A549 (cell line): Measurements from ENCODE around the gene HIVEP3.

Experiments
- FOXS1 ChIP-seq: fragments of 250-450 bp; sonication (Bioruptor Pico); IDR thresholded peaks from 2 replicates; pipeline ENCODE4 v1.5.0; 2020; ENCODE audit warnings: mild to moderate bottlenecking, moderate library complexity
- HDAC2 ChIP-seq: fragments of 200-600 bp; sonication (generic); IDR thresholded peaks from 2 replicates; pipeline ENCODE4 v1.6.1; 2016
- HEYL ChIP-seq: fragments of 250-450 bp; sonication (Bioruptor Pico); IDR thresholded peaks from 2 replicates; pipeline ENCODE4 v1.8.0; 2021; ENCODE audit warnings: mild to moderate bottlenecking, moderate library complexity
- KDM5A ChIP-seq: fragments of 200-600 bp; sonication (generic); IDR thresholded peaks from 2 replicates; pipeline ENCODE4 v1.6.1; 2016; ENCODE audit warnings: antibody characterized with exemption, mild to moderate bottlenecking
- MAZ ChIP-seq: fragments of 150-350 bp; IDR thresholded peaks from 2 replicates; pipeline ENCODE4 v1.6.1; 2014; ENCODE audit warnings: antibody characterized with exemption, low read depth, low read length, borderline replicate concordance
- POLR2A ChIP-seq: IDR thresholded peaks from 2 replicates; pipeline ENCODE4 v1.6.1; 2012; ENCODE audit warnings: mild to moderate bottlenecking, low read length
- RAD21 ChIP-seq, 2 experiments: fragments of >200 bp in 1 of 2; sonication (Bioruptor Twin) in 1 of 2; formaldehyde crosslinking in 1 of 2; IDR thresholded peaks in 1 of 2; conservative IDR thresholded peaks in 1 of 2; 2 replicates in 1 of 2; 3 replicates in 1 of 2; pipeline ENCODE4 v1.6.1; 2012 to 2018; ENCODE audit warnings: inconsistent platforms in 1 of 2
- REST ChIP-seq: fragments of 200-600 bp; sonication (generic); IDR thresholded peaks from 2 replicates; pipeline ENCODE4 v1.6.1; 2016; ENCODE audit warnings: antibody characterized with exemption, mild to moderate bottlenecking, moderate library complexity
- USF2 ChIP-seq: fragments of 450-650 bp; IDR thresholded peaks from 2 replicates; pipeline ENCODE4 v1.6.1; 2014; ENCODE audit warnings: antibody characterized with exemption
- ZC3H11A ChIP-seq: fragments of 450-650 bp; IDR thresholded peaks from 2 replicates; pipeline ENCODE4 v1.6.1; 2014; ENCODE audit warnings: antibody characterized with exemption, mild to moderate bottlenecking
- TF ChIP-seq, protein P1 (sequence below): fragments of >200 bp; sonication (Bioruptor Twin); formaldehyde crosslinking; IDR thresholded peaks from 3 replicates; pipeline ENCODE4 v1.5.1; 2016

GRCh38 chr1:41514381-41514780, 404.3 kb downstream of the HIVEP3 start:
- TF ChIP-seq ZC3H11A: no peak
- TF ChIP-seq, protein P1, sequence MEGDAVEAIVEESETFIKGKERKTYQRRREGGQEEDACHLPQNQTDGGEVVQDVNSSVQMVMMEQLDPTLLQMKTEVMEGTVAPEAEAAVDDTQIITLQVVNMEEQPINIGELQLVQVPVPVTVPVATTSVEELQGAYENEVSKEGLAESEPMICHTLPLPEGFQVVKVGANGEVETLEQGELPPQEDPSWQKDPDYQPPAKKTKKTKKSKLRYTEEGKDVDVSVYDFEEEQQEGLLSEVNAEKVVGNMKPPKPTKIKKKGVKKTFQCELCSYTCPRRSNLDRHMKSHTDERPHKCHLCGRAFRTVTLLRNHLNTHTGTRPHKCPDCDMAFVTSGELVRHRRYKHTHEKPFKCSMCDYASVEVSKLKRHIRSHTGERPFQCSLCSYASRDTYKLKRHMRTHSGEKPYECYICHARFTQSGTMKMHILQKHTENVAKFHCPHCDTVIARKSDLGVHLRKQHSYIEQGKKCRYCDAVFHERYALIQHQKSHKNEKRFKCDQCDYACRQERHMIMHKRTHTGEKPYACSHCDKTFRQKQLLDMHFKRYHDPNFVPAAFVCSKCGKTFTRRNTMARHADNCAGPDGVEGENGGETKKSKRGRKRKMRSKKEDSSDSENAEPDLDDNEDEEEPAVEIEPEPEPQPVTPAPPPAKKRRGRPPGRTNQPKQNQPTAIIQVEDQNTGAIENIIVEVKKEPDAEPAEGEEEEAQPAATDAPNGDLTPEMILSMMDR: no peak
- no peak for TF ChIP-seq HDAC2
- no peak for TF ChIP-seq REST
- TF ChIP-seq KDM5A: no peak
- no peak for TF ChIP-seq POLR2A
- TF ChIP-seq HEYL: no peak
- TF ChIP-seq RAD21 (conservative IDR thresholded peaks at IDR 0.05 in 1 of 2, IDR thresholded peaks at IDR 0.05 in 1 of 2): no peak
- TF ChIP-seq MAZ: no peak
- TF ChIP-seq USF2: no peak
- no peak for TF ChIP-seq FOXS1
